ENCODE results near the gene RABGAP1L.

RABGAP1L gene

GRCh38 chr1:174954671-174955669, 795.6 kb downstream of the RABGAP1L start:
- H3K36me3 ChIP-seq (ENCODE audit: control insufficient read depth, insufficient read depth, low read length), result no peaks in the 10 kb centered on the region
- H2AFZ ChIP-seq, result peak overlapping the region; percentile 35
- peaks cover 10% of the 10 kb centered on the region for H3K4me1 ChIP-seq
- H3K79me2 ChIP-seq, result no peaks in the 10 kb centered on the region
- no peak for TF ChIP-seq CTCF (IDR thresholded peaks at IDR 0.05)
- no peaks in the 10 kb centered on the region for H3K9me3 ChIP-seq (ENCODE audit: control insufficient read depth, low read length)
- no peak overlapping the region for H3K4me3 ChIP-seq (ENCODE audit: low read depth, low read length)
- no peak overlapping the region for H3K9ac ChIP-seq
- no peaks in the 10 kb centered on the region for H3K27me3 ChIP-seq (ENCODE audit: control insufficient read depth, insufficient read depth, low read length)
- no peak overlapping the region for H3K4me2 ChIP-seq (ENCODE audit: low read length)
- no peak overlapping the region for H3K27ac ChIP-seq

DNA sequence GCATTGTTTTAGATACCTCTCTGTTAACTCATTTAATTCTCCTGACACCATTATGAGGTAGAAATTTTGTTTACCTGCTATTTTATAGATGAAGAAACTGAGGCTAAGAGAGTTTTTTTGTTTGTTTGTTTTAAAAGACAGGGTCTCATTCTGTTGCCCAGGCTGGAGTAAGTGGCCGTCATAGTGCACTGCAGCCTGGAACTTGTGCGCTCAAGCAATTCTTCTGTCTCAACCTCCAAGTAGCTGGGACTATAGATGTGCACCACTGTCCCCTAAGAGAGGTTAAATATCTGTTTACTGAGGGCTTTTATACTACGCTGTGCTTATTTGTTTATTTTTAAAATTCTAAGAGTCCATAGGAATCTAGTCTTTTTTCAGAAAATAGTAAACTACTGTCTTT, 796.8 kb downstream of the RABGAP1L start:
- no peak overlapping the region for H3K4me3 ChIP-seq (ENCODE audit: low read depth, low read length)
- no peaks in the 10 kb centered on the region for H3K79me2 ChIP-seq
- no peak overlapping the region for H3K4me2 ChIP-seq (ENCODE audit: low read length)
- no peak overlapping the region for H2AFZ ChIP-seq
- H3K9me3 ChIP-seq (ENCODE audit: control insufficient read depth, low read length), result no peaks in the 10 kb centered on the region
- no peak overlapping the region for H3K27ac ChIP-seq
- no peak overlapping the region for H3K9ac ChIP-seq
- peaks cover 10% of the 10 kb centered on the region for H3K4me1 ChIP-seq
- no peak for TF ChIP-seq CTCF (IDR thresholded peaks at IDR 0.05)
- H3K27me3 ChIP-seq (ENCODE audit: control insufficient read depth, insufficient read depth, low read length), result no peaks in the 10 kb centered on the region
- no peaks in the 10 kb centered on the region for H3K36me3 ChIP-seq (ENCODE audit: control insufficient read depth, insufficient read depth, low read length)

DNA sequence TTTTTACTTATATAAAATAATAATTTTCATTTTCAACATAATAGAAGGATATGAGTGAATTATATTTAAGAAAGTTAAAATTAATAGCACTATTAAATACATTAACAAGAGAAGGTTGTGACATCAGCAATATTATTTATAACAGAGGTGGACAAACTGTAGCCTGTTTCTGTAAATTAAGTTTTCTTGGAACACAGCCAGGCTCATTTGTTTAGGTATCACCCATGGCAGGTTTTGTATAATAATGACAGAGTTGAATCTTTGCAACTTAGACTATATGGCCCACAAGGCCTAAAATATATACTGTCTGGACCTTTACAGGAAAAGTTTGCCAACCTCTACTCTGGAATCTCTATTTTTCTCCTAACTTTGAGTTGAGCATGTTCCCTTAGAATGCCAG, 797.7 kb downstream of the RABGAP1L start:
- TF ChIP-seq CTCF (IDR thresholded peaks at IDR 0.05), result no peak
- Histone ChIP-seq H3K27me3 (ENCODE audit: control insufficient read depth, insufficient read depth, low read length) (no peaks in the 10 kb centered on the region), H3K36me3 (ENCODE audit: control insufficient read depth, insufficient read depth, low read length) (no peaks in the 10 kb centered on the region), H3K9me3 (ENCODE audit: control insufficient read depth, low read length) (no peaks in the 10 kb centered on the region), H2AFZ (no peak overlapping the region), H3K79me2 (no peaks in the 10 kb centered on the region), H3K9ac (no peak overlapping the region), H3K27ac (no peak overlapping the region), H3K4me1 (peaks cover 10% of the 10 kb centered on the region), H3K4me2 (ENCODE audit: low read length) (no peak overlapping the region), H3K4me3 (ENCODE audit: low read depth, low read length) (no peak overlapping the region)

DNA sequence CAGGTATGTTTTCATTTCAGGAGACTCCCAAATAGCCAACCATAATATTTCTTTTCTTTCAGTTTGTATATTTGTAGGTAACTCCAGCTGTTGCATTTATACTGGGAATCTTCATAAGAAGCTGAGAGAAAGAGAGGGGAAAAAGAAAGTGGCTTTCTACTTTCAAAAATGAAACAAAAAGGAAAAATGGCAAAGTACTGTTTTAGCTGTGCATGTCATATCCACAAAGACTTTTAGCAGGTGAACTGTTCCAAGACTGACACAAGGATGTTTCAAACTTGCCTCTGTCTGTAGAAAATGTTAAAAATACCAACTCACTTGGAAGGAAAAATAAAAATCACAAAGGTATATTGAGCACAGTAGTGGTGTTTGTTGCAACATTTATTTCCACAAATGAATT, 798.5 kb downstream of the RABGAP1L start:
- H3K4me3 ChIP-seq (ENCODE audit: low read depth, low read length), result no peak overlapping the region
- H3K27me3 ChIP-seq (ENCODE audit: control insufficient read depth, insufficient read depth, low read length), result no peaks in the 10 kb centered on the region

More for the DNA sequence above, 798.5 kb downstream of the RABGAP1L start:
- Histone ChIP-seq H3K4me1 (peaks cover 10% of the 10 kb centered on the region), H3K4me2 (ENCODE audit: low read length) (no peak overlapping the region), H3K36me3 (ENCODE audit: control insufficient read depth, insufficient read depth, low read length) (no peaks in the 10 kb centered on the region), H3K9me3 (ENCODE audit: control insufficient read depth, low read length) (no peaks in the 10 kb centered on the region), H3K79me2 (no peaks in the 10 kb centered on the region), H3K9ac (no peak overlapping the region), H2AFZ (no peak overlapping the region), H3K27ac (no peak overlapping the region)
- no peak for TF ChIP-seq CTCF (IDR thresholded peaks at IDR 0.05)
